HG02623 (cell line): ENCODE data around the gene COG5.

ENCODE experiments used
- ATAC-seq: cut with Tn5 transposase; IDR thresholded peaks from one replicate; pipeline ENCODE4 v1.9.1; 2021; ENCODE audit warnings: moderate library complexity; ENCODE audit not compliant: unreplicated experiment

The COG5 gene

GRCh38 chr7:107526672-107527071 is 37.0 kb downstream of the COG5 start:
- no peak for ATAC-seq

- no peak for ATAC-seq
Observed at GRCh38 chr7:107506674-107507339, 56.9 kb downstream of the COG5 start.

GRCh38 chr7:107505997-107506673 is 57.6 kb downstream of the COG5 start:
- no peak for ATAC-seq

GRCh38 chr7:107505362-107505761 is 58.4 kb downstream of the COG5 start:
- ATAC-seq = no peak

GRCh38 chr7:107503687-107504086 is 60.0 kb downstream of the COG5 start:
- no peak for ATAC-seq

GRCh38 chr7:107502797-107503196 is 60.9 kb downstream of the COG5 start:
- no peak for ATAC-seq

- no peak for ATAC-seq
Observed at GRCh38 chr7:107502154-107502553, 61.6 kb downstream of the COG5 start.

GRCh38 chr7:107501593-107501992 is 62.1 kb downstream of the COG5 start:
- no peak for ATAC-seq

GRCh38 chr7:107499731-107500130 is 64.0 kb downstream of the COG5 start:
- no peak for ATAC-seq

GRCh38 chr7:107495516-107495915 is 68.2 kb downstream of the COG5 start:
- no peak for ATAC-seq

GRCh38 chr7:107494884-107495283 is 68.8 kb downstream of the COG5 start:
- ATAC-seq = no peak

GRCh38 chr7:107494315-107494751 is 69.4 kb downstream of the COG5 start:
- ATAC-seq = no peak

GRCh38 chr7:107492875-107493274 is 70.8 kb downstream of the COG5 start:
- ATAC-seq = no peak

GRCh38 chr7:107486041-107486440 is 77.7 kb downstream of the COG5 start:
- ATAC-seq = no peak

GRCh38 chr7:107482571-107482970 is 81.1 kb downstream of the COG5 start:
- no peak for ATAC-seq

- ATAC-seq = no peak
Observed at GRCh38 chr7:107480932-107481331, 82.8 kb downstream of the COG5 start.

GRCh38 chr7:107479303-107479702 is 84.4 kb downstream of the COG5 start:
- ATAC-seq = no peak

GRCh38 chr7:107474104-107474521 is 89.6 kb downstream of the COG5 start:
- ATAC-seq = no peak

GRCh38 chr7:107472116-107472515 is 91.6 kb downstream of the COG5 start:
- no peak for ATAC-seq

- ATAC-seq = no peak
Observed at GRCh38 chr7:107471292-107472070, 92.2 kb downstream of the COG5 start.

- no peak for ATAC-seq
Observed at GRCh38 chr7:107469929-107470328, 93.8 kb downstream of the COG5 start, which contains the start of gene GPR22. GPR22 (plus strand) TSS chr7:107470057; CDS start chr7:107474061, 4,004 bp downstream.

GRCh38 chr7:107468824-107469223 is 94.9 kb downstream of the COG5 start:
- no peak for ATAC-seq
